Panc1 (cell line): ENCODE measurements around the gene RAD21L1. TPM values are rescaled to one million over a fixed set of nuclear protein-coding genes. Genes with fewer than 3 reads are reported as not detected.
A peak's percentile ranks its signal among the peaks of the same experiment; 100 is the strongest.

Experiments
- ATAC-seq: fragments of 200-7000 bp; cut with Tn5 transposase; 2 replicates; pipeline ENCODE4 v1.9.1; 2020; ENCODE audit warnings: mild to moderate bottlenecking, moderate library complexity
- BruUV-seq: library from RNA; stranded (reverse); fragments of 400-500 nt; replicated peaks from 2 replicates; lab custom pipeline; 2021; lab: Mats Ljungman, UMichigan
- CTCF ChIA-PET: fragments of 300-600 bp; sonication (Branson Sonifier 250); formaldehyde crosslinking; loops from one replicate; lab custom pipeline; 2022; ENCODE audit warnings: antibody characterized with exemption; lab: Charles Lee
- POLR2A ChIA-PET: fragments of 300-600 bp; sonication (Branson Sonifier 250); formaldehyde crosslinking; loops from one replicate; lab custom pipeline; 2022; ENCODE audit warnings: antibody characterized with exemption; lab: Charles Lee
- DNase-seq: peaks from one replicate; pipeline ENCODE4 v3.0.0-alpha.2; 2010; ENCODE audit warnings: low read depth, low spot score
- H3K27ac ChIP-seq: 2 replicates; pipeline ENCODE4 v1.5.1; 2011; ENCODE audit warnings: mild to moderate bottlenecking, low read length, inconsistent platforms
- H3K27me3 ChIP-seq: fragments of 200-500 bp; sonication (Bioruptor generic); 2 replicates; pipeline ENCODE4 v1.6.0; 2014; ENCODE audit warnings: low read length, inconsistent platforms; ENCODE audit not compliant: control insufficient read depth, insufficient read depth
- H3K36me3 ChIP-seq: fragments of 200-500 bp; sonication (Bioruptor generic); 2 replicates; pipeline ENCODE4 v1.5.1; 2014; ENCODE audit warnings: inconsistent platforms, mild to moderate bottlenecking, low read length, moderate library complexity; ENCODE audit not compliant: control insufficient read depth, insufficient read depth
- H3K4me1 ChIP-seq: 2 replicates; pipeline ENCODE4 v1.5.1; 2011; ENCODE audit warnings: inconsistent platforms, mild to moderate bottlenecking, low read length, moderate library complexity; ENCODE audit not compliant: control insufficient read depth, insufficient read depth
- H3K4me3 ChIP-seq, 2 experiments: 2 replicates each; pipeline ENCODE4 v1.5.1; 2011 to 2012; ENCODE audit warnings: low read depth in 2 of 2, low read length in 2 of 2, mild to moderate bottlenecking in 2 of 2, inconsistent platforms in 1 of 2, moderate library complexity in 1 of 2
- H3K9me3 ChIP-seq: fragments of 200-500 bp; sonication (Bioruptor generic); 2 replicates; pipeline ENCODE4 v1.5.1; 2014; ENCODE audit warnings: low read depth, mild to moderate bottlenecking, inconsistent platforms, low read length, moderate library complexity; ENCODE audit not compliant: control insufficient read depth, insufficient read depth
- CTCF ChIP-seq: fragments of 450-650 bp; IDR thresholded peaks from 2 replicates; pipeline ENCODE4 v1.5.1; 2017; ENCODE audit warnings: mild to moderate bottlenecking
- POLR2AphosphoS5 ChIP-seq: IDR thresholded peaks from 2 replicates; pipeline ENCODE4 v1.6.1; 2012; ENCODE audit warnings: mild to moderate bottlenecking, low read depth, low read length, moderate library complexity
- SIN3A ChIP-seq: IDR thresholded peaks from 2 replicates; pipeline ENCODE4 v1.6.1; 2012; ENCODE audit warnings: low read depth, mild to moderate bottlenecking, low read length, moderate library complexity, borderline replicate concordance; ENCODE audit not compliant: insufficient read depth
- TCF7L2 ChIP-seq: IDR thresholded peaks from 2 replicates; pipeline ENCODE4 v1.6.1; 2011; ENCODE audit warnings: mild to moderate bottlenecking, low read depth, low read length, inconsistent platforms
- in situ Hi-C: cut with HindIII; loops from 2 replicates; pipeline ENCODE4 v1.10.0; 2016; ENCODE audit warnings: low sequenced_read_pairs, low pct_unique_long_range_greater_than_20kb
- intact Hi-C: fragments of 100-400 bp; cut with micrococcal nuclease; formaldehyde crosslinking; loops from one replicate; pipeline ENCODE4 v1.10.0; 2022; ENCODE audit not compliant: unreplicated experiment
- total RNA-seq: library from RNA; stranded (reverse); gene quantifications from one replicate; pipeline ENCODE4 v1.2.1, GENCODE V29; 2021; ENCODE audit not compliant: unreplicated experiment
- TF ChIP-seq, protein P1 (sequence below), 2 experiments: IDR thresholded peaks; 2 replicates each; pipeline ENCODE4 v1.6.1; 2011 to 2012; ENCODE audit warnings: low read depth in 2 of 2, control low read depth in 1 of 2, low read length in 1 of 2, mild to moderate bottlenecking in 1 of 2, moderate library complexity in 1 of 2; ENCODE audit not compliant: insufficient read depth in 1 of 2

RAD21L1 gene
- total RNA-seq, 1 experiment from 2014 or later: 1.0 TPM

GRCh38 chr20:1301031-1301529 lies 75.2 kb downstream of the RAD21L1 start:
- H3K9me3 ChIP-seq: no peaks in the 10 kb centered on the region
- no peak for ATAC-seq
- H3K27ac ChIP-seq: no peak overlapping the region
- intact Hi-C loops (no loop called here), in situ Hi-C loops (no loop called here)
- no peaks in the 10 kb centered on the region for H3K36me3 ChIP-seq
- no peaks in the 10 kb centered on the region for H3K27me3 ChIP-seq
- no peak for TF ChIP-seq SIN3A
- no peak for TF ChIP-seq TCF7L2
- TF ChIP-seq CTCF: no peak
- BruUV-seq: no TSS peak
- ChIA-PET CTCF (interaction anchor here (0.5 to 0.6 kb wide), 2 partner anchors 82 to 88 kb away, joined by 3 to 4 read pairs; no protein-coding TSS in a partner anchor), POLR2A (interaction anchor here (0.6 kb wide), 2 partner anchors 19 to 39 kb away, joined by 4 to 7 read pairs; no protein-coding TSS in a partner anchor)
- no peak for DNase-seq
- peaks cover 3% of the 10 kb centered on the region for H3K4me1 ChIP-seq
- no peak overlapping the region for H3K4me3 ChIP-seq

DNA sequence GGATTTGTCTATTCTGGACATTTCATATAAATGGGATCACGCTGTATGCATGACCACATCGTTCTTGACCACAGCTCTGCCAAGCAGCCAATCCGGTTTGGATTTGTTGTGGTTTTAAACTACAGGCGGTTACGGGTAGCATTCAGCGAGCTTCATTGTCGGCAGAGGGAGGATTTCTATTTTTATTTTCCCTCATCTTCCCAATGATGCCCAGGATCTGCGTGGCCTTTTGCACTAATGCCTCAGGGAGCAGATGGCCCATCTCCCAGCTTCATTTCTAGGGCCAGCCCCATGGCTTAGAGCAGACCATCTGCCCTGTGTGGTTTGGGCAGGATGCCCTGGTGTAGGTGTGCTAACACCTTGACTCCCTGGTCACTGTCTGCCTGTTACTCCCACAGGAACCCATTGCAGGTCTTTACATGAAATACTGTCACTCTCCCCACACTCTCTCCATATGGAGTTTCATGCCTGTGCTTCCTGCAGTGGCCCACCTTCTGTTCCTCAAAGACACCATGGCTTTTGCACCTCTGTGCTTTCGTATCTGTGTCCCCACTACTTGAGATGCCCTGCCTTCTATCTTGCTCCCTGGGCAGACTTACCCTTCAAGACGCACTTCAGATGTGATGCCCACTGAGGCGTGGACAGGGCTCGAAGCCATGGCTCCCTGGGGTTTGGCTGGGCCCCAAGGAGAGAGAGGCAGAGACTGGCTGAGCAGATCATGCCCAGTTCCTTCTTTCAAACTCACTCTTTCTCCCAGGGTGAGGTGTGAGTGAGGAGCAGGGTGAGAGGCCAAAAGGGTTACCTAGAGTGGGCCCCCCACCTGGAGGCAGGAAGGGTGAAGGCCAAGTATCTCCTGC lies 77.1 kb downstream of the RAD21L1 start:
- DNase-seq (no peak), ATAC-seq (peak; percentile 64)
- TF ChIP-seq, protein P1, sequence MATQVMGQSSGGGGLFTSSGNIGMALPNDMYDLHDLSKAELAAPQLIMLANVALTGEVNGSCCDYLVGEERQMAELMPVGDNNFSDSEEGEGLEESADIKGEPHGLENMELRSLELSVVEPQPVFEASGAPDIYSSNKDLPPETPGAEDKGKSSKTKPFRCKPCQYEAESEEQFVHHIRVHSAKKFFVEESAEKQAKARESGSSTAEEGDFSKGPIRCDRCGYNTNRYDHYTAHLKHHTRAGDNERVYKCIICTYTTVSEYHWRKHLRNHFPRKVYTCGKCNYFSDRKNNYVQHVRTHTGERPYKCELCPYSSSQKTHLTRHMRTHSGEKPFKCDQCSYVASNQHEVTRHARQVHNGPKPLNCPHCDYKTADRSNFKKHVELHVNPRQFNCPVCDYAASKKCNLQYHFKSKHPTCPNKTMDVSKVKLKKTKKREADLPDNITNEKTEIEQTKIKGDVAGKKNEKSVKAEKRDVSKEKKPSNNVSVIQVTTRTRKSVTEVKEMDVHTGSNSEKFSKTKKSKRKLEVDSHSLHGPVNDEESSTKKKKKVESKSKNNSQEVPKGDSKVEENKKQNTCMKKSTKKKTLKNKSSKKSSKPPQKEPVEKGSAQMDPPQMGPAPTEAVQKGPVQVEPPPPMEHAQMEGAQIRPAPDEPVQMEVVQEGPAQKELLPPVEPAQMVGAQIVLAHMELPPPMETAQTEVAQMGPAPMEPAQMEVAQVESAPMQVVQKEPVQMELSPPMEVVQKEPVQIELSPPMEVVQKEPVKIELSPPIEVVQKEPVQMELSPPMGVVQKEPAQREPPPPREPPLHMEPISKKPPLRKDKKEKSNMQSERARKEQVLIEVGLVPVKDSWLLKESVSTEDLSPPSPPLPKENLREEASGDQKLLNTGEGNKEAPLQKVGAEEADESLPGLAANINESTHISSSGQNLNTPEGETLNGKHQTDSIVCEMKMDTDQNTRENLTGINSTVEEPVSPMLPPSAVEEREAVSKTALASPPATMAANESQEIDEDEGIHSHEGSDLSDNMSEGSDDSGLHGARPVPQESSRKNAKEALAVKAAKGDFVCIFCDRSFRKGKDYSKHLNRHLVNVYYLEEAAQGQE (IDR thresholded peaks at IDR 0.05; ENCODE audit: insufficient read depth in 1 of 2, low read depth in 2 of 2, low read length in 1 of 2): no peak
- TF ChIP-seq TCF7L2 (no peak), SIN3A (no peak), POLR2AphosphoS5 (no peak), CTCF (no peak)
- ChIA-PET POLR2A (no interaction called here), CTCF (interaction anchor here (0.5 to 0.6 kb wide), 2 partner anchors 145 to 459 kb away, joined by 5 read pairs; no protein-coding TSS in a partner anchor)
- H3K36me3 ChIP-seq: no peaks in the 10 kb centered on the region
- H3K4me1 ChIP-seq: peaks cover 3% of the 10 kb centered on the region
- intact Hi-C loops: no loop called here
- H3K27ac ChIP-seq: no peak overlapping the region
- no peak overlapping the region for H3K4me3 ChIP-seq
- no peaks in the 10 kb centered on the region for H3K27me3 ChIP-seq
- in situ Hi-C loops: no loop called here
- no TSS peak for BruUV-seq
- H3K9me3 ChIP-seq: no peaks in the 10 kb centered on the region
